Keratinocyte (primary cell): ENCODE data around the gene RNF182.

Experiments used
- CTCF ChIP-seq, 3 experiments: IDR thresholded peaks in 1 of 3; conservative IDR thresholded peaks in 1 of 3; optimal IDR thresholded peaks in 1 of 3; 2 replicates in 2 of 3; 3 replicates in 1 of 3; pipeline versions ENCODE3 to v1.5.1; 2011; ENCODE audit warnings: low read length in 3 of 3, mild to moderate bottlenecking in 3 of 3, moderate library complexity in 2 of 3, control low read depth in 1 of 3, inconsistent platforms in 1 of 3; ENCODE audit not compliant: insufficient read depth in 2 of 3; ENCODE audit errors: extremely low read depth in 1 of 3
- EZH2 ChIP-seq: IDR thresholded peaks from one replicate; pipeline ENCODE4 v1.6.1; 2012; ENCODE audit warnings: inconsistent platforms, mild to moderate bottlenecking, low read length, moderate library complexity

- TF ChIP-seq CTCF (optimal IDR thresholded peaks at IDR 0.05 in 1 of 3, IDR thresholded peaks at IDR 0.05 in 1 of 3, conservative IDR thresholded peaks at IDR 0.05 in 1 of 3; ENCODE audit: extremely low read depth in 1 of 3, insufficient read depth in 2 of 3, low read length in 3 of 3) (no peak), EZH2 (no peak)
Measured at GRCh38 chr6:13922750-13923149, 2.0 kb upstream of the RNF182 start.
